Stimulated activated memory B cell treated with anti-CD40 and anti-IgM and Interleukin-4, amounts not matched to agents 10 μg/mL and 1 μg/mL and 100 μg/mL, for 72 hours (primary cell): ENCODE results near the gene C7orf57.

Experiments used
- ATAC-seq: fragments of 150-1000 bp; cut with Tn5 transposase; 2 replicates; pipeline ENCODE4 v1.10.0; 2021
- H3K27ac Mint-ChIP-seq: one replicate; pipeline ENCODE4 v1.8.0; 2022; ENCODE audit warnings: mild to moderate bottlenecking, mixed read lengths
- H3K27me3 Mint-ChIP-seq: one replicate; pipeline ENCODE4 v1.8.0; 2022; ENCODE audit warnings: mixed read lengths
- H3K36me3 Mint-ChIP-seq: one replicate; pipeline ENCODE4 v1.8.0; 2022; ENCODE audit warnings: mixed read lengths
- H3K4me1 Mint-ChIP-seq: one replicate; pipeline ENCODE4 v1.8.0; 2022; ENCODE audit warnings: mixed read lengths
- H3K4me3 Mint-ChIP-seq: one replicate; pipeline ENCODE4 v1.8.0; 2022; ENCODE audit warnings: mild to moderate bottlenecking, moderate library complexity, mixed read lengths
- H3K9me3 Mint-ChIP-seq: one replicate; pipeline ENCODE4 v1.8.0; 2022; ENCODE audit warnings: mixed read lengths

Gene C7orf57

DNA sequence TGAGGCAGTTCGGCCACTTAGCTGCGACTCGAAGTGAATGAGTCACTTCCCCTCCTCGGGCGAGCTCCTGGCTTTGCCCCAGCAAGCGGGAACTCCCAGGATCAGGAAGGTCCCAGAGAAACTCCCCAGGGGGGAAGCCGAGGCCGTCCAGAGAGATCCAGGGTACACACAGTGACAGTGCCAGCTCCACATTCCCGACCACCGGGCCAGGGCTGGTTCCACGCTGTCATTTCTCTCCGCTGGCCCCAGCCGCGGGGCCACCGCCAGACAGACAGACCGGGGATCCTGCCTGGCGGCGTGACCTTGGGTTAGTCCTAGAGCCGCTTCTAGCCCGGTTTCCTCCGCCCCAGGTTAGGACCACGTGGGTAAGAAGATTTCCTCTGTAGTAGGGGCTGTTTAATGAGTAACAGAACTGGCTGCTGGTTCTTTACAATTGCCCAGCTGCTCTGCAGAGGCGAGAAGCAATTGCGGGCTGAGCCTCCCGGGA, 53.3 kb downstream of the C7orf57 start:
- no peaks in the 10 kb centered on the region for H3K9me3 Mint-ChIP-seq
- peak overlapping the region; percentile 79 for H3K4me3 Mint-ChIP-seq
- peak; percentile 88 for ATAC-seq

DNA sequence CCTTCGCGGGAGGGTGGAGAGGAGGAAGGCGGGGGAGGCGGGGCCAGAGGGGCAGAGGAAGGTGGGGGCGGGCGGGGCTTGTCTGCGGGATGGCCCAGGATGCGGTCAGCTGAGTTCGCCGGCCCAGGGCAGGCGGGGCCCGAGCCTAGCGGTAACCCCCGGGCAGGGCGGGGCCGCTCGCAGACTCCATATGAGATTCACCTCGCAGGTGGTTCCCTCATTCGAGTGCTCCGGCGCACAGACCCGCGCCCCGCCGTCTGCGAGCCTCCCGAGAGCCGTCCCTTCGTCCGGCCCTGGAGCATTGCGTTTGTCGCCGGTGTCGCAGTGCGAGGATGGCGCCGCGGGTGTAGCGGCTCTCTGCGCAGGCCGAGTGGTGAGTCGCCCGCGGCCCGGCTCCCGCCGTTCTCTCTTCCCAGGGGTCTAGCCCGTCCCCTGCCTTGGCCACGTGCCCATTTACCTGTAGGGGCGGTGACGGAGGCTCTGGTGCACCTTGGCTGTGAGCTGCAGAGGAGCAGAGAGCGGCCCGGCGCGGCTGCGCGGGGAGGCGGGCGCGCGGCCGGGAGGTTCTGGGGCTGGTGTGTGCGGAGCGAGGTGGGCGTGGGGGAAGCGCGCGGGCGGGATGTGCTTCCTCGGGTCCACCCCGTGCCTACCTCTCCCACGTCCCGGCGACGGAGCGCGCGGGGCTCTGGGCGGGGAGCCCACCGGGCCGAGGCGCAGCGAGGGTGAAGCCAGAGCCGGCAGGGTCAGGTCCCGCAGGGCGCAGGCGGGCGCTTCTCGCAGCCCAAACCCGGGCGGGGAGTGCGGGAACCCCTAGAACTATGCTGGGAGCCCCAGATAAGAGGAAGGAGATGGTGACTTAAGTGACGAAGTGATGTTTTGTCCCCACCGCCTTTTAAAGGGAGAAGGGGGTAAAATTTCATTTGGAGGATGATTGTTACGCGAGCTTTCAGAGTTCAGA, 54.0 kb downstream of the C7orf57 start, which contains the start of gene UPP1:
Gene UPP1, plus strand, starts transcription at position 220 of the 958 bp plus-strand sequence. CDS start 5,519 bp downstream, outside the sequence.
- Mint-ChIP-seq H3K4me1 (peaks cover 52% of the 10 kb centered on the region), H3K36me3 (peaks cover 28% of the 10 kb centered on the region), H3K27me3 (no peaks in the 10 kb centered on the region), H3K4me3 (peak within 1 kb of the TSS; percentile 79), H3K27ac (peak within 1 kb of the TSS; percentile 91), H3K9me3 (no peaks in the 10 kb centered on the region)
- ATAC-seq = peak; percentile 88

More for the DNA sequence above, 53.3 kb downstream of the C7orf57 start:
- Mint-ChIP-seq H3K4me1 (peaks cover 54% of the 10 kb centered on the region), H3K36me3 (peaks cover 24% of the 10 kb centered on the region), H3K27me3 (no peaks in the 10 kb centered on the region), H3K27ac (peak overlapping the region; percentile 91)

DNA sequence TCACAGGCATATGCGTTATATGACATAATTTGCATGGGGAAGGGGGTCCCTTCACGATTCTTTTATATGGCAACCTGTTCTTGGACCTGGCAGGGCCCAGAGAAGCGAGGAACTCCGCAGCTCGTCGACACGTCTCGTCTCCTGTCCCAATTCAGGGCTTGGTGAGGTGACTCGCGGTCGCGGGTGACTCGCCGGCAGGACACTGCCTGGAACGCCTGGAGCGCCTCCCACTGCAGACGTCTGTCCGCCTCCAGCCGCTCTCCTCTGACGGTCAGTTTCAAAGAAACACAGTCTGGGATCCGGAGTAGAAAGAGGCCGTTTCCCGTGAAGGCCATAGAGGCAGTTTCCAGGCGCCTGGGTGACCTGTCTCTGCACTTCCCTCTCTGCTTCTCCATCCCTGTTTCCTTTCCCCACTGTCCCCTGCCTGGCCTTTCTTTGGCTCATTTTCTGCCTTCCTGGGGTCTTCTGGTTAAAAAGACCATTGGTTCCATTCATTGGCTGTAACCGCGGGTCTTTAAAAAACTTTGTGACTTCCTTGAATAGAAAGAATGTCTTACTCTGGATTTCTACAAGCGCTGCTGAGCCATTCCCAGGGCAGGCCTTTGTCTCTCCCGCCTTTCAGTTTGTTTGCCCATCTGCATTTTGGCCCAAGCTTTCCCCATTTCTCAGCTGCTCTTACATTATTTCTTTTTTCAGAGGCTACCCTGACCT, 54.9 kb downstream of the C7orf57 start:
- no peaks in the 10 kb centered on the region for H3K9me3 Mint-ChIP-seq
- peaks cover 43% of the 10 kb centered on the region for H3K4me1 Mint-ChIP-seq
- no peak overlapping the region for H3K27ac Mint-ChIP-seq
- peaks cover 31% of the 10 kb centered on the region for H3K36me3 Mint-ChIP-seq
- no peaks in the 10 kb centered on the region for H3K27me3 Mint-ChIP-seq
- ATAC-seq = no peak
- peak overlapping the region; percentile 79 for H3K4me3 Mint-ChIP-seq

DNA sequence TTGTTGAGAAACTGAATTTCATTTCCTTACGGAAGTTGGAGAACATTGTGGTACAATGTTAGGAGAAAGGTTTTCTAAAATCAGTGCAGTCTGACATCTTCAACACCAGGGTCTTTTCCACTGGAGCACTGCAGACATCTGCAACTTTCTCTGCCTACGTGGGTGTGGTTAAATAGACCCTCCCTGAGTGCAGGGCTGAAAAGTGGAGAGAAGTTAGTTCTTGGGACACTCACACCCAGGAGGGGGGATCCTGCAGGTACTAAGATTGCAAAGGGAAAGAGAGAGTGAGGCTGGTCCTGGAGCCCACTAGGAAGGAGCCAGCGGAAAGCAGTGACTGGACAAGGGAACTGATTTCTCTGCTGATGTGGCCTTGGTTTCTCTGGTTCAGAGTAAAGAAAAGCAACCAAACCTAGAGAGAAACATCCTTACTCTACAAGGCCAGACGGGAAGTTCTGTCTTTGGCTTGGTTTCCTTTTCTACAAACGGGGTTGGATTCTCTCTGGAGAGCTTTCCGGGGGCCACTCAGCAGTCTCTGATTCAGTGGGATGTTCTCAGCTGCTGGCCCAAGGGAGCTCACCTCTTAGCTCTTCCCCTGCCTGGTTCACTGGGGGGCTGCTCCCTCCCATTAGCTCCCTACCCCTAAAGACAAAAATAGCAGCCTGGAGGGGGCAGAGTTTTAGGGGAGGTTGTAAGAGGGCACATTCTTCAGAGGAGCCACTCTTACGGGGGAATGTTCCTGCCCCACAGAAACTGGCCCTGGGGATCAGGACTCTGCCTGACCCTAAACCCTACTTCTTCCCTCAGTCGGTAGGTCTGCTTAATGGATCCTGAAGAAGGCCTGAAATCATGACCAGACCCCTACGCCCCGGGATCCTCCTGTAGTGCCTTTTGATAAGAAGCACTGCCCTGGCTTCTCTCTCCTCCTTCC, 56.4 kb downstream of the C7orf57 start:
- no peaks in the 10 kb centered on the region for H3K27me3 Mint-ChIP-seq
- H3K9me3 Mint-ChIP-seq = no peaks in the 10 kb centered on the region
- H3K4me1 Mint-ChIP-seq = peaks cover 28% of the 10 kb centered on the region
- no peak overlapping the region for H3K27ac Mint-ChIP-seq
- ATAC-seq = no peak
- no peak overlapping the region for H3K4me3 Mint-ChIP-seq
- peaks cover 43% of the 10 kb centered on the region for H3K36me3 Mint-ChIP-seq

DNA sequence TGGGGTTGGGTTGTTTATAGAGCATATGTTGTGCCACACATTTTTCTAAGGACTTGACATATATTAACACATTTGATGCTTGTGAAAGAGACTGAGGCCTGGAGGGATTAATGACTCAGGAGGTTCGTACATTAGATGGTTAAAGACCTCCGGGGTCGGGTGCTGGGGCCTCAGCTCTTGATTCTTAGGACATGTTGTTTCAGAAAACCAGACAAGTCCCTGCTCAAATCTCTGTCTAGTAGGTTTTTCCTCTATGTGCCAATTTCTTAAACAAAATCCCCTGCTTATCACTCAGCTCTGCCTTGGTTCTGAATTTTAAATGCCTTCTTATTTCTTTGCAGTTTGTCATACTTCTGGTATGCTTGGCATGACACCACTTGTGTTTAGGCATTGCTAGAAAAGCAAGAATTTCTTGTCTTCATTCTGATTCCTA, 59.5 kb downstream of the C7orf57 start:
- no peak for ATAC-seq
- Mint-ChIP-seq H3K36me3 (peaks cover 64% of the 10 kb centered on the region), H3K4me1 (peaks cover 9% of the 10 kb centered on the region), H3K4me3 (no peak overlapping the region), H3K9me3 (no peaks in the 10 kb centered on the region), H3K27ac (no peak overlapping the region), H3K27me3 (no peaks in the 10 kb centered on the region)

DNA sequence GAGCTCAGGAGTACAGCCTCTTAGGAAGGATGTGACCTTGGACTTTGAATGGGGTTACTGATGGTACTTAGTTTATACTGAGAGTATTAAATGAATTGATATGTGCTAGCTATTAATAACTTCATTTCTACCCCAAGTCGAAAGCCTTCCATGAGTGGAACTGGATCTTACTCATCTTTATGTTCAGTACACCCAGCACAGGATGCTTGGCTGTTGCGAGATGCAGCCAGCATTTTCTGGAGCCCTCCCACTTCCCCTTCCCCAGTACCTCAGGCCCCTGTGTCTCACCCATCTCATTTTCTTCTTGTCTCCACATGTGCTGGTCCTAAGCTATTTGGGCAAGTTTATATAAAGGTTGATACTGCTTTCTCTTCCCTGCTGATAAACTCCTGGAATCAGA, 60.9 kb downstream of the C7orf57 start:
- peaks cover 56% of the 10 kb centered on the region for H3K36me3 Mint-ChIP-seq
- no peak overlapping the region for H3K27ac Mint-ChIP-seq
- no peaks in the 10 kb centered on the region for H3K4me1 Mint-ChIP-seq

DNA sequence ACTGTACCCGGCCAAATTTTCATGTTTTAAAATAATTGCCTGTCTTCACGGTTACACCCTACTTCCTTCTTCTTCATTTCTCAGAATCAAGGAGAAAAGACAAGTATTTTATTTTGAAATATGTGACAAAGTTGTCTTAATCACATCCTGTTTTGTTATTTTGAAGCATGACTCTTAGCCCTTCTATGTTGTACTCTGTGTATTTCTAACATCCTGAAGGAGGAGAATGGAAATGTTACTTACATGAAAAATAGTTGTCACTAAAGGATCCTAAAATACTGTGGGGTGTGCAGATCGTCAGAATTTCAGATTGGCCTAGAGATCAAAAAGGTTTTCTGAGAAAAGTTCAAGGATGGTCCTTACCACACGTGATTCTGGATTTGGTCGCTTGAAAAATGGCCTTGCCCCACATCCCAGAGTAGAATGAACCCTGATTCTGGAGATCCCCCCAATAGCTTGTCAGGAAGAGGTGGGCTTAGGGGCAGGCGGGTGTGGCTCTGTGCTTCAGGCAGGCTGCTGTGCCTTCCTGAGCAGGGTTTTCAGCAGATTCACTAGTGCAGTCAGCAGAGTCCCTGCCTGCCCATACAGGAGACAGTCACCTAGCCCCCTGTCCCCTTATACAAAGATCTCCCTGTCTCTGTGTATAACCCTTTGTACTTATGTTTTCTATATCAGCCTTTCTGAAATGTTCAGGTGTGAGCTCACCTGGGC, 62.3 kb downstream of the C7orf57 start:
- peaks cover 53% of the 10 kb centered on the region for H3K36me3 Mint-ChIP-seq
- H3K27ac Mint-ChIP-seq = no peak overlapping the region
- H3K4me3 Mint-ChIP-seq = no peak overlapping the region
- no peaks in the 10 kb centered on the region for H3K9me3 Mint-ChIP-seq
- H3K4me1 Mint-ChIP-seq = no peaks in the 10 kb centered on the region
- no peak for ATAC-seq
- no peaks in the 10 kb centered on the region for H3K27me3 Mint-ChIP-seq

More for the DNA sequence above, 60.9 kb downstream of the C7orf57 start:
- Mint-ChIP-seq H3K9me3 (no peaks in the 10 kb centered on the region), H3K27me3 (no peaks in the 10 kb centered on the region), H3K4me3 (no peak overlapping the region)
- ATAC-seq = no peak

DNA sequence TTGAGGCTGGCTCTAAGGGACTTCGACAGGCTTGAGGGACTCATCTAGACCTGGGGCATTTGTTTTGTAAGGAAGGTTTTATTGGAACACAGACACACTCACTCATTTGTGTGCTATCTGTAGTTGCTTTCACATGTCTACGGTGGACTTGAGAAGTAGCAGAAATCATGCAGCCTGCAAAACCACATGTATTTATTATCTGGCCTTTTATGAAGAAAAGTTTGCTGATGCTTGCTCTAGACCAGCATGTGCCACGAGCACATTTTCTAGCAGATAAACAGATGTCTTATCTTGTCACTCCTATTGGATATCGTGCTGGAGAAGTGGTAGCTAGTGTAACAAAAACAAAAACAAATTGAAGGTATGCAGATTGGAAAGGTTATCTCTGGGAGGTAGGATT, 63.5 kb downstream of the C7orf57 start:
- H3K36me3 Mint-ChIP-seq = peaks cover 57% of the 10 kb centered on the region
- no peaks in the 10 kb centered on the region for H3K4me1 Mint-ChIP-seq
- H3K27me3 Mint-ChIP-seq = no peaks in the 10 kb centered on the region
- H3K4me3 Mint-ChIP-seq = no peak overlapping the region
- no peak for ATAC-seq
- H3K9me3 Mint-ChIP-seq = no peaks in the 10 kb centered on the region
- no peak overlapping the region for H3K27ac Mint-ChIP-seq

DNA sequence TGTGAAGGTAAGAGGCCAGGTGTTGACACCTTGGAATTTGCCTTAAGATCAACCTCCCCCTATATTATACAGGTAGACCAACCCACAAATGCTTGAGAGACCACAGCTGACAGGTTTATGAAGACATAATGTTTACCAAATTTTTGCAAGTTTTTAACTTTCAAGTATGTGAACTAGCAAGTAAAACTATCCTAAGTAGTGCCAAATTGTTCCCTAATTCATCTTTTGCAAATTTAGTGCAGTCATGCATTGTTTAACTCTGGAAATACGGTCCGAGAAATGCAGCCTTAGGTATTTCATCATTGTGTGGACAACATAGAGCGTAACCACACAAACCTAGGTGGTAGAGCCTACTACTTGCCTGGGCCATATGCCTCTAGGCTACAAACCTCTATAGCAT, 64.4 kb downstream of the C7orf57 start:
- Mint-ChIP-seq H3K27me3 (no peaks in the 10 kb centered on the region), H3K36me3 (peaks cover 65% of the 10 kb centered on the region), H3K4me1 (no peaks in the 10 kb centered on the region), H3K4me3 (no peak overlapping the region), H3K27ac (no peak overlapping the region), H3K9me3 (no peaks in the 10 kb centered on the region)
- no peak for ATAC-seq

DNA sequence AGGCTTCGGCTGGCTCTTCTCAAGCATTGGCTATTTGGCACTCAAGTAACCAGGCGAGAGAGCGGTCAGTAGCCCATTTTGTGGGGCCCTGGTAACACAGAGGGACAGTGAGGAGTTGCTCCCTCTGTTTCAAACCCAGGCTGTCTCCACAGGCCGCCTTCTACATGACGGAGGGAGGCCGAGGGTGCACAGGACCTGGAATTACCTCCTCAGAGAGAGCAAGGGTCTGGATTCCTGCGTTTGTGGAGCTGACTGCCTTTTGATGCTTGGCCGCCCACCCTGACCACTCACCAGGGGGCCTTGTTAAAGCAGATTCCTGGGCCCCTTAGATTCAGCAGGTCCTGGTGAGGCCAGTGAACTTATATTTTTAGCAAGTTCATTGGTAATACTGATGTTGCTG, 66.0 kb downstream of the C7orf57 start:
- Mint-ChIP-seq H3K9me3 (no peaks in the 10 kb centered on the region), H3K4me3 (no peak overlapping the region), H3K27me3 (no peaks in the 10 kb centered on the region), H3K4me1 (no peaks in the 10 kb centered on the region), H3K27ac (no peak overlapping the region), H3K36me3 (peaks cover 57% of the 10 kb centered on the region)
- ATAC-seq = no peak

DNA sequence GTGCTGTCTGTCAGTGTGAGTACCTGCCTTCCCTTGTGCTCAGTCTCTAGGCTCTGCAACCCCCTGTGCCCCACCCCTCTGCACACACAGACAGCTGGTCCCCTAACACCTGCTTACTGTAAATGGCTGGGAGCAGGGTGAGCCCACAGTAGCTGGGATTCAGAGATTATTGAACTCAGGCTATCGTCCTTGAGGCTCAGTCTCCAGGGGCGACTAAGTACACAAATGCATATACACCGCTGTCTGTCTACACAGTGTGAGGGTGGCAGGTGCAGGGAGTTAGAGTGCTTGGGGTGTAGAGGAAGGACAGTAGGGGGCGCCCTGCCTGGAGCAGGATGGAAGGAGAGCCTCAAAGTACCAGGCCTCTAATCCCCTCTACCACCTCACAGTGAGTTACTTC, 66.6 kb downstream of the C7orf57 start:
- Mint-ChIP-seq H3K4me3 (no peak overlapping the region), H3K36me3 (peaks cover 53% of the 10 kb centered on the region), H3K9me3 (no peaks in the 10 kb centered on the region), H3K4me1 (no peaks in the 10 kb centered on the region), H3K27me3 (no peaks in the 10 kb centered on the region), H3K27ac (no peak overlapping the region)
- no peak for ATAC-seq

DNA sequence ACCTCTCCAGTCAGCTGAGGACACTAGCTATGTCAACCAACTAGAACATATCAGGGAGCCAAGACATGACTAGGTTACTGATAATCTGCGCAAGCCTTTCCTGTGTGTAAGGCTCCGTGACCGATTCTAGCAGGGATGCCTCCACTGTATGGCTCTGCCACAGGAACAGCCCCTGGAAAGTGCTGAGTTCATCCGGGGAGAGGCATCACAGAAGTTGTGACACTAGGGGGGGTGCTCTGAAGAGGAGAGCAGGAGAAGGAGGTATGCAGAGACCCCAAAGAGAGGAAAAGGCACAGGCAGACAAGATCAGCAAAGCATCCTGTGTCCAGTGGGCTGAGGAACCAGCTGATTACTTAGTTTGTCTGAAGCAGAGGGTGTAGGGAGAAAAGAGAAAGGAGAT, 67.2 kb downstream of the C7orf57 start:
- Mint-ChIP-seq H3K4me3 (no peak overlapping the region), H3K4me1 (no peaks in the 10 kb centered on the region), H3K27ac (no peak overlapping the region), H3K27me3 (no peaks in the 10 kb centered on the region), H3K36me3 (peaks cover 57% of the 10 kb centered on the region), H3K9me3 (no peaks in the 10 kb centered on the region)
- no peak for ATAC-seq

DNA sequence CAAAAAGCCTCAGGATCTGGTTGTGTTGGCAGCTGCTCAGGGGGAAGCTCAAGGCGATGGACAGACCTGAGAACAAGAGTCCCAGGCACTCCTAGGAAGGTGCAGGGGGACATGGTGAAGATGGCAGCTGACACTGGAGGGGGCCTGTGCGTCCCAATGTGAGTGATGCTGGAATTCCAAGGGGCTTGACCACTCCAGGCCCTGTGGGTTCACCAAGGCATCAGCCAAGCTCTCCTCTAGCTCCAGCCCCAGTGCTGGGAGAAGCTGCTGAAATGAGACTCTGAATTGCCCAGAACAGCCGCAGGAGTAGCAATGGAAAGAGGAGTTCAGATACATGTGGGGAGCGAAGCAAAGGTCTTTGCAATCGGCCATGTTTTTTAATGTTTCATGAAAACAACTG, 69.7 kb downstream of the C7orf57 start:
- no peak overlapping the region for H3K27ac Mint-ChIP-seq
- peaks cover 5% of the 10 kb centered on the region for H3K4me1 Mint-ChIP-seq
- no peaks in the 10 kb centered on the region for H3K9me3 Mint-ChIP-seq
- no peak overlapping the region for H3K4me3 Mint-ChIP-seq
- no peaks in the 10 kb centered on the region for H3K27me3 Mint-ChIP-seq
- ATAC-seq = no peak
- H3K36me3 Mint-ChIP-seq = peaks cover 44% of the 10 kb centered on the region
